T-helper 22 cell (primary cell): ENCODE data around the gene GFRA1.

Source experiments
- DNase-seq: peaks from one replicate; pipeline ENCODE4 v3.0.0-alpha.2; 2020; ENCODE audit warnings: low read depth

GFRA1 gene

GRCh38 chr10:116126239-116126638 lies 146.8 kb downstream of the GFRA1 start:
- no peak for DNase-seq

DNA sequence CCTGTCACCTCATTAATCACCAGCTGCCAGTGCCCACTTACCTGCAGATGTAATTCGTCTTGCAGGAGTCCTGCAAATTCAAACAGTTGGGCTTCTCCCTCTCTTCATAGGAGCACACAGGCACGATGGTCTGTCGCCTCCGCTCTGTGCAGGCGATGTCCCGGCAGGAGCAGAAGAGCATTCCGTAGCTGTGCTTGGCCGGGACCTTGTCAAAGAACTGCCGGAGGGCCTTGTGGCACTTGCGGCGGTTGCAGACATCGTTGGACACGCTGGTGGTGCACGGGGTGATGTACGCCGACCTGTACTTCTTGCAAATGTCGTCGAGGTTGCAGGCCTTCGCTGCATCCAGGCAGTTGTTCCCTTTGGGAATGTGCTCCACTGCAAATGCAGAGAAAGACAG lies 147.8 kb downstream of the GFRA1 start:
- DNase-seq, result no peak

DNA sequence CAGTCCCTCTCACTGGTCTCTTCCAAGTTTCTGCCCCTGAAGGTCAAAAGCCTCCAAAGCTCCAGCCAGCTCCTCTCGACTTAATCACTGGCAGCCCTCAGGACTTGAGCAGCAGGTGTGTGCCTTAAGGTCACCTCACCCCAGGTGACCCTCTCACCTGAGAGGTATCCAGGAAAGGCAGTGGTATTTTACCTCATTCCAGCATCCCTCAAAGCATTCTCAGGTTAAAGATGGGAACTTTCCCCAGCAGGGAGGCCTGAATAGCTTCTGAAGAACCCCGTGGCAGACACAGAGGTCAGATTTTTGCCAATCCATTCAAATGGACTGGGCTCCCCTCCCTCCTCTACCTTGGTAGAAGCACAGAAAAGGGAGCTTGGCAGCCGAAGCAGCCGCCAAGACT lies 148.2 kb downstream of the GFRA1 start:
- no peak for DNase-seq

- no peak for DNase-seq
Observed at GRCh38 chr10:116122664-116123063, 150.3 kb downstream of the GFRA1 start.

GRCh38 chr10:116121640-116122525 lies 151.1 kb downstream of the GFRA1 start:
- DNase-seq, result no peak

DNA sequence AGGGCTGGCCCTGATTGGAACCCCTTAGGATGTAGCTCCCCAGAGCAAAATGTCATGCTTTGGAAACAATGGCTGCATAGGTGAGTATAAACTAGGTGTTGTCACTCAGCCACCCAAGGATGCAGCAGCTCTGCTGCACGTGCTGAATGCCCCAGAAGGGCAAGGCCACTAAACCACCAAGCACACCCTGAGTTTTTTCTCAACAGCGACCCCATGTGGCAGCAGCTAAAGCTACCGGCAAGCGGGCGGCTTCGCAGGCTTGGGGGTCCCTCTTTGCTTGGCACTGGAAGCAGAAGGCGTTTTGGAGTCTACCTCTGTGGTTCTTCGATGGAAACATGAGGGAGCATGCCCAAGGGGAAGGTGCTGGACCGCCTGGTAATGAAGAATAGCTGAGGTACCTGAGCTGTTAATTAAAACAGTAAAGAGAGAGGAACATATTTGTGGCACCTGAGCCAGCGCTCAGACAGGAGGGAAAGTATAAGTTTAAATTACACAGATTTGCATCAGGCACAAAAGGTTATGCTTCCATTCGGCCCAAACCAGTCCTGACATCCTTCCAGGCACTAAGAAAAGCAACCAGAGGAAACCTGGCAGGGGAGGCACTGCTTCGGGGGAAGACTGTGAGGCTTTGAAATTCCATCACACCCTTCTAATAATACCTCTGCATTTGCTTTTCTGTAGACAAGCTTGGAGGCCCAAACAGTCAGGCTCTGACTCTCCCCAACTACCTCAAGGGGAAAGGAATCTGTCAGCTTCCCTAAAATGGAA lies 152.1 kb downstream of the GFRA1 start:
- DNase-seq, result no peak

- DNase-seq, result no peak
Observed at GRCh38 chr10:116118847-116119246, 154.2 kb downstream of the GFRA1 start.

GRCh38 chr10:116115797-116116196 lies 157.2 kb downstream of the GFRA1 start:
- no peak for DNase-seq

DNA sequence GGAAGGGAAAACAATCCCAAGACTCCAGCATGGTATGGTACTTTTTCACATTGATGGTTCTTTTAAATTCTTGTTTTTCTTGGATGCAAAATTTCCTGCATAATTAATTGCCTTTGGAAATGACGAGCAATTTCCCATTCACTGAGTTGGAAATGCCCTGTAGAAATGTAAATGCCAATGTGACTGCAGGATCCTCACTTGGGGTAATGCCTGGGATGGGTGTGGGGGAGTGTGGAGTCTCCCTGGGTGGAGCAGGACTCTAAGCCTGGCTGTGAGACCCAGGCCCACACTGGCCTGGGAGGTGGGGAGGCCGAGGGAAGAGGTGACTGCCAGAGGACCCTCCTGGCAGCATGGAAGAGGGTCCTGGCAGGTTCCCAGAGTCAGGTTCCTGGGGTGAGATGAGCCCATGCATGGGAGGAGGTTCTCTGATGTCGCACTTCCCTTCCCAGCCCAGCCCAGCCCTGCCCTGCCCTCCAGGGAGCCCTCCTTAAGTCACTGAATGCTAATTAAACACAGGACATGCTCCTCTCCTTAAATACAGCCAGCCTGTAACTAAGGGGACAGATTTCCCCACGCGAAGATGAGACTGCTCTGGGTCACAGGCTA lies 157.9 kb downstream of the GFRA1 start:
- no peak for DNase-seq

DNA sequence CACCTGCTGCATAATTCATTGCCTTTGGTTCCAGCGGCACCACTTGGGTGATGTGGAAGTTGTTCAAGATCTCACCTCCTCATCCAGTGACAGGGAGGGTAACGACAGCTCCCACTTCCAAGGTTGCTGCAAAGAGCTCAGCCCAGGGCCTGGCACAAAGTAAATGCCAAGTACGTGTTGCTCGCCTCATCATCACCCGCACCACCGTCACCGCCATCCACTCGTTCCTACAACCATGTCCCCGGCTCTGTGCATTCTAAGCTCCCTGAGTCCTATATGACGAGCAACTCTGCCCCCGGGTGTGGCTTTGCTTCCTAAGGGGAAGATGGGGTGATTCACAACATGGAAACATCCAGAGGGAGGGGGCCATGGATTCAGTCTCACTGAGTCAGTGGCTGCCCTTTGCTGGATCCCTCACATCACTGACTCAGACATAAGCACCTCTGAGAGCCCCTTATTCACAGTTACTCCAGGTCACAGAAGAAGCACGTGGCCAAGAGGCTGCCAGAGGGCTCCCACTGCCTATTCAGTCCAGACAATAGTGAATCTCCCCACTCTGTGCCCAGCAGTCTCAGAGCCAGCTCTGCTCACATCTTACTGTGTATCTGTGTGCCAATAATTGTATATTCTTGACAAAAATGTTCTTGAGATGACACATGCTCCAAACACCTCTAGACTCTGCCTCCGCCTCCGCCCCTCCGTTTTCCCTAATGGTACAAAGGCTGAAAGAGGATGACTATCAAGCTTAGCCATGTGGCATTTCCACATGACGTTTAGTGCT lies 159.1 kb downstream of the GFRA1 start:
- no peak for DNase-seq

DNA sequence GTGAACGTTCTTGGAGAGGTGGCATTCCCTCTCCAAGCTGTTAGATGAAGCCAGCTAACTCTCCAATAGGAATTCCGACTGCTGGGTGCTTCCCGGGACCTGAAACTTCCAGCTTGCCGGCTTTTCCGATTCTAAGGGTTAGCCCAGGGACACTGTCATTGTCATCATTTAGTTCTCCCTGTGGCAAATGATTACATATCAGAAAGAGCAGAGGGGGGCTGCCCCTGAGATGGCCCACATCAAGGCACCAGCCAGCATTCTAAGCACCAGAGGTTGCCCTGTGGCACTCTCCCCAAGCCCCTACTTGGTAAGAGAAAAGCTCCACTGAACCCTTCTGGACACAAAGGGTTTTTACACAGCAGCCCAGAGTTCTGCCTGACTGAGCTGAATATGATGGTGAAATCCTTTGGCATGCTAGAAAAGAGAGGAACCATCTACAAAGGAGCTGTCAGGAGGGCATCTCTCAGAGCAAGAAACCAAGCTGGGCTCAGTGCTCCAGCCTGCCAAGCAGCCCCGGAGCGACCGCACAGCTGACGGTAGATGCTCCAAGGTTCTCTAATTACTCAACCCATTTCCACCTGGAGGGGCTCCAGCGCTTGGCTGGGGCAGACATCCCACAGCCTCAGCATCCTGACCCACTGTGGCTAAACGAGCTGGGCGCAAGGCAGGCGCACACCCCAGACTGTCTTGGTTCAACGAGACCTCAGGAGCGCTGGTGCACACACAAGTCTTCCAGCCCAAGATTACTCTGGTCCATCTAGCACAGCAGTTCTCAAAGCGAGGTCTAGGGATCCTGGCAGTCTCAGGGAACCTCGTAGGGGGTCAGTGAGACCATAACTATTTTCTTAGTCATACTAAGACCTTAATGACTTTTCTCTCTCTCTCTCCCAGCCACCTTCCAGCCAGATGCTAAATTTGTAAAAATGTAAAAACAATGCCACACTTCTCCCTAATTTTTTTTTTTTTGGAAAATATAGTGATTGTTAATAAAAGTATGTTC lies 160.5 kb downstream of the GFRA1 start:
- no peak for DNase-seq

GRCh38 chr10:116111483-116112095 lies 161.4 kb downstream of the GFRA1 start:
- no peak for DNase-seq

GRCh38 chr10:116110736-116111135 lies 162.3 kb downstream of the GFRA1 start:
- DNase-seq, result no peak

DNA sequence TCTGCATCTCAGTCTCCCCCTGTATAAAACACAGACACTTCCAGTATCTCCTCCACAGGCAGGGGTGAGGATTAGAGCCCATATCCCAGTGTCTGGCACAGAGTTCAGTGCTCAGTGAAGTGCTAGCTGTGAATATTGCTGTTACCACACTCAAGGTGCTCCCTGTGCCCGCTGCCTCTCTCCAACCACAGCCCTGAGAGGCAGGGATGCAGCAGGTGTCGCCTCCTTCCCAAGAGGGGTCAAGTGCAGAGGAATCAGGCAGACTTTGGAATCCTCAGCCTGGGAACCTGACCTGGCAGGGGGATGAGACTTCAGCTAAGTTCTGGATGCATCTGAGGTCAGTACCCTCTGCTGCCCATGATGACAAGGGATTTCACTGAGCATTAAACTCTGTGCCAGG lies 163.1 kb downstream of the GFRA1 start:
- DNase-seq, result no peak

GRCh38 chr10:116109481-116109880 lies 163.5 kb downstream of the GFRA1 start:
- no peak for DNase-seq

GRCh38 chr10:116108095-116108494 lies 164.9 kb downstream of the GFRA1 start:
- no peak for DNase-seq

GRCh38 chr10:116106611-116107010 lies 166.4 kb downstream of the GFRA1 start:
- no peak for DNase-seq

GRCh38 chr10:116105264-116105663 lies 167.7 kb downstream of the GFRA1 start:
- DNase-seq, result no peak

GRCh38 chr10:116104210-116104932 lies 168.6 kb downstream of the GFRA1 start:
- no peak for DNase-seq

- no peak for DNase-seq
Observed at GRCh38 chr10:116103668-116104067, 169.3 kb downstream of the GFRA1 start.
